ENCODE data around the gene ARL6IP4. TPM values are rescaled to one million over a fixed set of nuclear protein-coding genes. Genes with fewer than 3 reads are reported as not detected.

Gene ARL6IP4
- total RNA-seq, 2 experiments from 2014 or later: 228 to 263 TPM

- ChIA-PET POLR2A (interaction anchor here (0.5 kb wide), 1 partner anchor 169 kb away, joined by 7 read pairs; no protein-coding TSS in a partner anchor), CTCF (ENCODE audit: unreplicated experiment) (no interaction called here)
- no TSS peak for BruUV-seq (replicated peaks)
- DNase-seq (ENCODE audit: low spot score): no peak
- H3K9me2 ChIP-seq (ENCODE audit: insufficient read depth, low read length): no peaks in the 10 kb centered on the region
- no peak overlapping the region for H3K4me2 ChIP-seq (ENCODE audit: low read length)
- H3K4me1 ChIP-seq (ENCODE audit: insufficient read depth, low read length, poor library complexity, severe bottlenecking): no peaks in the 10 kb centered on the region
- intact Hi-C loops (cut with micrococcal nuclease; ENCODE audit: unreplicated experiment): no loop called here
- no peaks in the 10 kb centered on the region for H3K36me3 ChIP-seq (ENCODE audit: insufficient read depth, low read length)
- no peak overlapping the region for H3K27ac ChIP-seq (ENCODE audit: low read depth, low read length, poor library complexity, severe bottlenecking)
- H3K79me2 ChIP-seq (ENCODE audit: insufficient read depth, low read depth, low read length): no peaks in the 10 kb centered on the region
- H4K20me1 ChIP-seq (ENCODE audit: insufficient read depth, low read length): no peaks in the 10 kb centered on the region
- TF ChIP-seq EZH2phosphoT487 (IDR thresholded peaks at IDR 0.05; ENCODE audit: borderline replicate concordance, low read depth, low read length): no peak
- no peak for TF ChIP-seq CTCF (conservative IDR thresholded peaks at IDR 0.05; ENCODE audit: low read length)
- no peak overlapping the region for H3K4me3 ChIP-seq (ENCODE audit: low read depth, low read length, poor library complexity, severe bottlenecking)
- no peaks in the 10 kb centered on the region for H3K9me3 ChIP-seq (ENCODE audit: low read length)
- H2AFZ ChIP-seq (ENCODE audit: low read length): no peak overlapping the region
These were observed 15.7 kb downstream of the ARL6IP4 start for GRCh38 chr12:122996188-122996601.

GRCh38 chr12:122996621-122997342 lies 16.3 kb downstream of the ARL6IP4 start:
- H3K9me3 ChIP-seq (ENCODE audit: low read length): no peaks in the 10 kb centered on the region
- no peaks in the 10 kb centered on the region for H3K9me2 ChIP-seq (ENCODE audit: insufficient read depth, low read length)
- H3K79me2 ChIP-seq (ENCODE audit: insufficient read depth, low read depth, low read length): no peaks in the 10 kb centered on the region
- intact Hi-C loops (cut with micrococcal nuclease; ENCODE audit: unreplicated experiment): no loop called here
- no peaks in the 10 kb centered on the region for H3K36me3 ChIP-seq (ENCODE audit: insufficient read depth, low read length)
- no peak for DNase-seq (ENCODE audit: low spot score)
- H2AFZ ChIP-seq (ENCODE audit: low read length): no peak overlapping the region
- H3K27ac ChIP-seq (ENCODE audit: low read depth, low read length, poor library complexity, severe bottlenecking): no peak overlapping the region
- CTCF ChIA-PET (ENCODE audit: unreplicated experiment): no interaction called here
- BruUV-seq (replicated peaks): no TSS peak
- no peak overlapping the region for H3K4me3 ChIP-seq (ENCODE audit: low read depth, low read length, poor library complexity, severe bottlenecking)
- POLR2A ChIA-PET: no interaction called here
- H3K4me1 ChIP-seq (ENCODE audit: insufficient read depth, low read length, poor library complexity, severe bottlenecking): no peaks in the 10 kb centered on the region
- no peak overlapping the region for H3K4me2 ChIP-seq (ENCODE audit: low read length)
- H4K20me1 ChIP-seq (ENCODE audit: insufficient read depth, low read length): no peaks in the 10 kb centered on the region
- TF ChIP-seq EZH2phosphoT487 (IDR thresholded peaks at IDR 0.05; ENCODE audit: borderline replicate concordance, low read depth, low read length) (no peak), CTCF (conservative IDR thresholded peaks at IDR 0.05; ENCODE audit: low read length) (no peak)

Measured in OCI-LY7 (cell line).